T follicular helper cell (primary cell): Measurements from ENCODE around the gene DSCAML1.

ENCODE experiments used
- DNase-seq: peaks from one replicate; pipeline ENCODE4 v3.0.0-alpha.2; 2020; ENCODE audit warnings: low read depth

The DSCAML1 gene

DNA sequence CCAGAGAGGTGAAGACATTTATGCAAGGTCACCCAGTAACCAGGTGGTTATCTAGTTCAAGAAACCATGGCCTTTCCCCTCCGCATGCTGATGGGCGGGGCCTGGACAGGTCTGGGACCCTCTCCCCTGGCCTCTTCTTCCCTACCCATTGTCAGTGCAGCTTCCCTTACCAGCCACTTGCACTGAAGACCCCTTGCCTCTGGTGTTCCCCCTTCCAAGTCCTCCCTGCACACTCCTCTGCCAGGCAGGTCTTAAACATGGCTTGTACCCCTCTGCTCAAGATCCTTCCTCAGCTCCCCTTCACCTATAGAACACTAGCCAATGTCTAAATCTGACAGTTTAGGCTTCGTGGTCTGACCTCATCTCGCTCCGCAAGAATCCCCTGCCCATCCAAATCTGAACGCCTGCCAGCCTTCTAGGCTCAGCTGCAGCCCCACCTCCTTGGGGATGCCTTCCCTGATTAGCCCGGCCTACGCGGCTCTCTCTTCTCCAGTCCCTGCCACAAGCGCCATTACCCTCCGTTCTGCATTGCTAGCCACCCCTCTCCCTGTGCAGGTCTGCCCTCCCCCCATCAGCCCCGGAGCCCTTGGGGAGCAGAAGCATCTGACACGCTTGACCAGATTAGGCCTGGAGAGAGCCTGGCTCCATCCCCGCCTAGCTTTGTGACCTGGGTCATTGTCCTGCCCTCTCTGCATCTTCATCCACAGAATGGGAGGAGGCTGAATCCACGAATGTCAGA, 213.8 kb downstream of the DSCAML1 start:
- DNase-seq = no peak

DNA sequence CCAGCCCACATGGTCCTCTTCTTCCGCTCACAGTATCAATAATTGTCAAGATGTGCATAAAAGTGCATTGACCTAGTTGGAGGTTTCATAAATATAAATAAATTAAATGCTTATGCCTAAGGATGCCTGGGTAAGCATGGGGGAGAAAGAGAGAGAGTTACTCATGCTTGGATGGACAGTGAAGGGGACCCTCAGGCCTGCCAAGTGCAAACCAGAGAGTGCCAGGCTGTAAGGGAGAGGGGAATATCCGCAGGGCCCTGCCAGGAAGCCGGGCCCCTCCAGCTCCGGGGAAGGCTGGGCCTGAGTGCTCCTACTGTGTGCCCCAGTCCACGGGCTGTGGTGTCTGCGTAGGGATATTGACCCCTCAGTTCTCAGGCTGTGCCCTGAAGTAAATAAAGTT, 214.6 kb downstream of the DSCAML1 start:
- no peak for DNase-seq

DNA sequence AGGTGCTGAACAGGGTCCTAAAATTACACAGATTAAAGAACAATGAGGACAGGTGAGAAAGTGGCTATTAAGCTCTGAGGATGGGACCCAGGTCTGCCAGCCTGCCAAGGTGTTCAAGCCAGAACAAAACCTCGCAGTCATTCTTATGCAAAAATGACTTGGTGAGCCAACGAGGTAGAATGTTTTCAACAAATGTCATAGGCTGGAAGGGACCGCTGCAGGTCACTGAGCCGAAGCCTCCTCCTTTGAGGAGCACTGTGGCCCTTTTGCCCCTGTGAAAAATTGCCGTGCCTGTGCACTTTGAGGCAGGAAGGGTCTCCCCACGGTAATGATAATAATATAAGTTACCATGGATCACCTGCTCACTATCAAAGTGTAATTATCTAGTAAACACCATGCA, 216.2 kb downstream of the DSCAML1 start:
- DNase-seq = no peak

DNA sequence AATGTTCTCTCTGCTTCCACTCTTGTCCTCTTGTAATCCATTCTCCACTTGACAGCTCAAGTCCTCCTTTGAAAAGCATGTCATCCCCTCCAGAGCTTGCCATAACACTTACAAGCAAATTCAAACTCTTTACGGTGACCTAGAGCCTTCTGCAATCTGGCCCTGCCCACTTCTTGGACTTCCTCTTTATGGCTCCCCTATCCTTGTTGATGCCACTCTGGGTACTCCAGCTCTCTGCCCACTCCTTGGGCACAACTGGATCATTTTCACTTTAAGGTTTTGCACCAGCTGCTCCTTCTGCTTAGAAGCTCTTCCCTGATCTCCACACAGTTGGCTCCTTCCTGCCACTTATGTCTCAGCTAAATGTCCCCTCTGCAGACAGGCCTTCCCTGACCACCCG, 217.9 kb downstream of the DSCAML1 start:
- DNase-seq = no peak

DNA sequence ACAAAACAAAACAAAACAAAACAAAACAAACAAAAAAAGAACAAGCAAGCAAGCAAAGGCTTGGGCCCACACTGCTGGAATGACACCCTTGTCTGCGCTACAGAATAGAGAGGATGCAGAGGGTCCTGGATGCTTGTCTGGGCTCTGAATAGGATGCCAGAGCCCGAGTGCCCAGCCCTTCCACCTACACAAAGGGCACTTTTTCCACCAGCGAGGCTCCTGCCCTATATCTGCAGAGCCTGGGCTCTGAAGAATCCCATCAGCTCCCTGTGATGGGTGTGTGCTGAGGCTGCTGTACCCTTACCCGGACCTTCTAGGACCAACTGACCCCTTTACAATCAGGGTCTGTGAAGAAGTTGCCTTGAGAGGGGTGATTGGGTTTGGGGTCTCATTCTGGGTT, 221.2 kb downstream of the DSCAML1 start:
- DNase-seq = no peak

DNA sequence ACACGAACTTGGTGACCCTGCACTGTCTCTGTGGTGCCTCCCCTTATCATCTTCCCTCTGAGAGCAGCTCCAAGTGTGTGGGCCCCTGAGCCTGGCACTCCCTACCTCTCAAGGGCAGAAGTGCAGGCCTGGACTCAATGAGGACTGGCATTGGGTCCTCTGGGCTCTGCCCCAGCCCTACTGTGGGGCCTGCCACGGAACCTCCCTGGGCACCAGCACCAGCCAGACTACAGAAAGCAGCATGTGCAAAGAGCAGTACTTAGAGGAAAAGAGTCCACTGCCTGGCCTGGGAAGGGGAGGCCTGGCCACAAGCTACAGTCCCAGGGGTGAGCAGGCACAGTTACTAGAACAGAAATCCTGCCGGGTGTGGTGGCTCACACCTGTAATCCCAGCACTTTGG, 222.5 kb downstream of the DSCAML1 start:
- no peak for DNase-seq

DNA sequence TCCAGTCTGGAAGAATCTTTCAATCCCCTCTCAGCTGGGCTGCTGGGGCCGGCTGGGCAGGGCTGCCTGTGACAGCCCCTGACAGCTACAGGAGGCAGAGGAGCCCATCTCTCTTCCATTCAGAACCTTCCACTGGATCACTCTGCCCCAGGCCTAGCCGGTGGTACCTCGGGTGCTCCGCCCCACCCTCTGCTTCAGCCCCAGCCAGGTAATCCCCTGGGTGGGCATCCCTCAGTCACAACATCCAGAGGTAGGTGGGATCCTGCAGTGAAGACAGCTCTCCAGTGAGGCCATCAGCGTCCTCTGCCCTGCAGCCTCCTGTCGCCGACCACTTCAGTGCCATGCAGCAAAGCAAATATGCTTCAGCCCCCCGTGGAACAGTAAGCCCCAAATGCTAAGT, 223.7 kb downstream of the DSCAML1 start:
- DNase-seq = no peak

DNA sequence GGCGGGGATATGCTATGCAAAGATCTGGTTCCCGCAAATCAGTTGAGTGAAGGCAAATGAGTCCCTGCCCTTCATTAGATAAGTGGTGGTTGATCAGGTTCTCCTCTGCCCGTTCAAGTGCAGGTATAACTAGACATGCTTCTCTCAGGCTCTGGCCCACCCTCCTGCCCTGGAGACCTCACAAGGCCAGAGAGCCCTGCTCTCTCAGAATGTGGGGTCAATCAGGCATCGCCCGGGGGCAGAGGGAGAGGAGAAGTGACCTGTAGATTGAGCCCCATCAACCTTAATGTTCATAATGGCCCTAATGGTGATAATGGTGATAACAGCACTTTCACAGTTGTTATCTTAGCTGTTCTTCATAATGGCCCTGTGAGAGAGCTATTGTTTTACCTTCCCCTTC, 224.3 kb downstream of the DSCAML1 start:
- no peak for DNase-seq

DNA sequence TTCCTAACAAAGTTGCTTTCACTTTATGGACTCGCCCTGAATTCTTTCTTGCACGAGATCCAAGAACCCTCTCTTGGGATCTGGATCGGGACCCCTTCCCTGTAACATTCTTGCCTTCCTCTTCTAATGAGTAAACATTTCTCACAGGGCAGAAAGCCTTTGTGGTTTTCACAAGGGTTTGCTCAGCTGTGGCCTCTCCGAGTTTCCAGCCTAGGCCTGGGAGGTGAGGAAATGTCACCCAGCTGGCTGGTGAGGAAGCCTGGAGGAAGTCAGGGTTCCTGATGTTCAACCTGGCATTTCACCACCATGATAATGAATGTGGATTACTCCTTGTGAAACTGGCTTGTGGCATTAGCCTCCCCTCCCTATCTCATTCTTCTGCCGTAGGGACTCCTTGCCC, 224.9 kb downstream of the DSCAML1 start:
- DNase-seq = no peak

DNA sequence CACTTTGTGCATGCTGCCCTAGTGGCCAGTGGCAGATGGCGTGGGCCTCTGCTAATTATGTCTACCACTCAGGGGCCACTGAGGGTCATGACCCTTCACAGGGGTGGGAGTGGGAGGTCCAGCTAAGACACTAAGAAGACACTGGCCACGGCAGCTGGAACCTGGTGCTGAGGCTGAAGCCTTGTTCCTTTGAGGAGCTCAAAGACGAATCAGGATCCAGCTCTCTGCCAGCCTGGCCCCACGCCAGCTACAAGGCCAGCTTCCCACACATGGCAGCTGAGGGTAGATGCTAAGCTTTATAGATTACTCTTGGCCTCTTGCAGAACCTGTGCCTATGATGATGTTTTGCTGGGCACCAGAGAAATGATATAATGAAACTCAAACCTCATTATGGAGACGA, 226.3 kb downstream of the DSCAML1 start:
- no peak for DNase-seq

DNA sequence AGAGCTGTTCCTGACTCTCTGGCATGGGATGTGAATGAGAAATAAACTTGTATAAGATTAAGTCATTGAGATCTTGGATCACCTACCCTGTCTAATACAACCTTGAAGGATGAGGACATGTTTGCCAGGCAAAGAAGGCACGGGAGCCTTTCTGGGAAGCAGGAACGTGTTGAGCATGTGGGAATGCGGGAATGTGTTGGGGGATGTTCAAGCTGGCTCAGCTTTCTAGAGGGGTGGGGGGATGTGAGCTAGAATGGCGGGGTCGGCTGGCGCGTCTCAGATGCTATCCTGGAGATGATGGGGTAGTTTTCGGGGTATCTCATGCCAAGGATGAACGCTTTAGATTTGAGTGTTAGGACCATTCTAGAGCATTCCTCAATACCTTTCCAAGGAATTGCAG, 227.1 kb downstream of the DSCAML1 start:
- DNase-seq = no peak

DNA sequence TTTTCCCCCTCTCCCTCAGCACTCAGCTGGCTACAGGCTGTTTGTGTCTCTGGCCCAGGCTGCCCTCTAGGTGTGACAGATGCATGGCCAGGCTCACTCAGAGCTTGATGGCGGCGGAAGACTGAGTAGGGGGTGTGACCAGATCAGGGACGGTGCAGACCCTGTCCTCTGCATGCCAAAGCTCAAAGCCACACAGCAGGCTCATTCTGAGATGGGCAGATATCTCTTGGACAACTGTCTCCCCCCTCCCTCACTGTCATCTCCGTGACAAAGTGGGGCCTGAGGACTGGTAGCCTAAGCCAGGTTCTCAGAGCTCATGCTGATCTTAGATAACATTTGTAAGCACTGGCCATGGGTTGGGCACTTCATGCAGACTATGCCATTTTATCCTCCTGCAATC, 231.3 kb downstream of the DSCAML1 start:
- DNase-seq = no peak

DNA sequence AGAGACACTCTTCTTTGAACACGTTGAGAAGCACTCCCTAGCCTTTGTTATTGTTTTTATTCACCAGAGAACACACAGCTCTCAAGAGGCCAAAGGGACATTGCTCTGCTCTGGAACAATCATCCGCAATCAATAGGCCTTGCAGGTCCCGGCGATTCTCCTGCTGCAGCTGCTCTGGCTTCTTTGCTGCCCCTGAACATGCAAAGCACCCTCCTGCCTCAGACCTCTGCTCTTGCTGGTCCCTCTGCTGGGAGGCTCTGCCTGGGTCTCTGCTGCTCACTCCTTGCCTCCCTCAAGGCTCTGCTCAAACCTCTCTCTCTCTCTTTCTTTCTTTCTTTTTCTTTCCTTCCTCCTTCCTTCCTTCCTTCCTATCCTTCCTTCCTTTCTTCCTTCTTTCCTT, 232.7 kb downstream of the DSCAML1 start:
- no peak for DNase-seq

DNA sequence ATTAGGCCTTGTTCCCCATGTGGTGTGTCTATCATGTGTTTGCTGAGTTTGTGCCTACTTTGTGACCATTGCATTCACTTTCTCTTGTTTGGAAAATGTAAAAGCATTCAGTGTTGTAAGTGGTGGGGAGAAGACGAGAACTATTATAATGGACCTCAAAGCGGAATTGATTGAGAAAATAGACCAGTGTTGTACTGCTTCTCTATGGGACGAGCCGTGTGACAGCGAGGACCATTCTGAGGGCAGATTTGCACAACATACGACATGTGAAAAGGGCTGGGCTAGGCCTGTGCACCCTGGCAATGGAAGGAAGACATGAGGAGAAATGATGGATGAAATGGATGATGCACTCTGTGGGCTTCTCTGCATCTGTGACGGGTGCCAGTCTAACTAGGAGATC, 233.5 kb downstream of the DSCAML1 start:
- no peak for DNase-seq

DNA sequence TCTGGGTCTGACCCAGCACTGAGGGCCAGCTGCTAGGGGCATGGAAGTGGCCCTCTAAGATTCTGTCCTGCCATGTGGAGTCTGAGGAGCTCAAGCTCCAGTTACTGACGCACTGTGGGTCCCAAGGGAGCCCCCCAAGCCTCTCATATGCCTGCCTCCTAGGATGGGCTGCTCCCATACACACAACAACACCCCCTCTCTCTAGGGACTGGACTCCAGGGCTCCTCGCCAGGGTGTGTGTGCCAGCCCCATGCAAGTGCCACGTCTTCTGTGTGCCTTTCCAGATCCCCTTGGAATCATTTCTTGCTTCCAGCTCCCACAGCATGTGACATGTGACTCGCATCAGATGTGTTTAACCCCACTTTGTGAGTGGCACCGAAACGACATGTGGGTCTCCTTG, 234.9 kb downstream of the DSCAML1 start:
- no peak for DNase-seq

DNA sequence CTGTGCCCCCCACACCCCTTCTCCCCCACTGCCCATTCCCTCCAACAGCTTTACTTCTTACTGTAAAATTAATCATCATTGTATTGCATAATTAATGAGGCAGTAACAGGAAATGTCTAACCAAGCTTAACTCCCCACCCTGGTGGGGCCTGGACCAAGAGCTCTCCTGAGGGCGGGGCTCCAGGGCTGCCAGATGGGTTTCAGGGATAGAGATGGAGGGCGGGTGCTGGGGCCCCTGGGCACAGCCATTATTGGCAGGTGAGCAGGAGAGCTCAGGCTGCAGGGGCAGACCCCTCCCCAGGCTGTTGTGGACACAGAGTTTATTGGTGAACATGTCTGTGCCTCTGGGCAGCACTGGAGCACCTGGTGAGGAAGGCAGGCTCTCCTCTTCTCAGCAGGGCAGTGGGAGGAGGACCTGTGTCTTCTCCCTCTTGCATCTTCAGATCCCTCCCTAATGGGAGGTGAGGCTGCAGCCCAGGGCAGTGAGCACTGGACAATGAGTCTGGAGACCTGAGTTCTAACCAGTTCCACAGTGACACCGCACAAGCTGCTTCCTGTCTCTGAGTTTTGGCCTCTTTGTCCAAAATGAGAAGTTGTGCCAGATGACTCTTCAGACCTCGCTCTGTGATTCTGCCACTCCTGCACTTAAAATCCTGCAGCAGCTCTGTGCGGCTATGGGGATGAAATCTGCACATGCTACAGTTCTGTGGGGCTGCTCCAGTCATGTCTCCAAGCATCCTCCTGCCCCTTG, 236.1 kb downstream of the DSCAML1 start:
- no peak for DNase-seq

DNA sequence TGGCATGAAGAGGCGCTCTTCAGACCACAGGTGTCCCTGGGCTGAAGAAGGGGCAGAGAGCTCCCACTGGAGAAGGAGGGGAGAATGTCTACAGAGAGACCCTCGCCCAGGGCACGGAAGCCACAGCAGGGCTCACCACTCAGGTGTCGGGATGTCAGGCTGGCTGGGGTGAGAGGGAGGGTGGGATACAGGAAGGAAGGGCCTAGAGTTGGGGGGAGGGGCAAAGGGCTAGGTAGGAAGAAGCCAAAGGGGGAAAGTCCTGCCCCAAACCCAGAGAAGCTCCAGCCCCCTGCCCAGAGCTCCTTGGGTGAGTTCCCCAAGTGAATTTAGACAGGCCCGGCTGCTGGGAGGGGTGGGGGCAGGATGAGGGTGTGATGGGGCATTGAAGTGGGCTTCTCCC, 237.3 kb downstream of the DSCAML1 start:
- DNase-seq = no peak

DNA sequence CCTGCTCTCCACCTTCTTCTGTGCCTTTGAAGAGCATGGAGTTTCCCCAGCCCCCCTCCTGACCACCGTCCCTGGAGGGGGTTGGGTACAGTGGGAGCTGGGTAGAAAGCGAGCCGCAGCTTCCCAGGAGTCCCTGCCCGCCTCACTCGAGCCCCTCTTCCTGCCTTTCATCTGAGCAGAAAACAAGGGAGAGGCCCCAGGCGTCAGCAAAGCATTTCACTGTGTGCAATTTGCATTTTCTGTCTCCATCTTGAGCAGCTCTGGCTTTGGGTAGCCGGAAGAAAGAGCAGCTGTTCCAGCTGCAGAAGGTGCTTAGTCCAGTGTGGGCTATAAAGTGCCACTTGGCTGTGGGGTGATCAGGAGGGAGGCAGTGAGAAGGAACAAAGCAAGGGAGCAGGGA, 239.7 kb downstream of the DSCAML1 start:
- no peak for DNase-seq

DNA sequence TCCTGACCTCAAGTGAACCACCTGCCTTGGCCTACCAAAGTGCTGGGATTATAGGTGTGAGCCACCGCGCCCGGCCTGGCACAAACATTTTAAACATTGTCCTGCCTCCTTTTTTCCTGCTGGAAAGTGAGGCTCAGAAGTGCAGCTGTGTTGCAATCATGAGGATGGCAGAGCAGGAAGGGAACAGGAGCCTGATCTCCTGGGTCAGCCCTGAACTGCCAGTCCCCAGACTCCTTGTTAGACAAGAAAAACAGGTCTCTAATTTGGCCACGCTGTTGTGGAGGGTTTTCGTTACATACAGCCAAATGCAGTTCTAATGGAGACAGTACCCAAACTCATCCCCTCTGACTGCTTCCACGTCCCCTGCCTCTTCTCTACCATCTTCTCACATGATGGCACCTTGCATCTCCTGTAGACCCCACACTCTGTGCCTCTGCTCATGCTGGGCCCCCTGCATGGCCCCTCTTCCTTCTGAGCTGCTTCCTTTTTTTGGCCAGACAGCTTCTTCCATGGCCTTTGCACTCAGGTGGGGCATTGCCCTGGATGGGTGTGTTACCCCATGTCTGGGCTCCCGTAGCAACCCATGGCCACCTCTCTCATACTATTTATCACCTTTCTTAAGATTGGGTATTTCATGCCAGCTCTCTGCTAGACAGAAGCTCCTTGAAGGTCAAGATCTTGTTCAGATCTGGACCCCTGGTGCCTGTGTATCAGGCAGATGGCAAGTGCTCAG, 242.2 kb downstream of the DSCAML1 start:
- no peak for DNase-seq

DNA sequence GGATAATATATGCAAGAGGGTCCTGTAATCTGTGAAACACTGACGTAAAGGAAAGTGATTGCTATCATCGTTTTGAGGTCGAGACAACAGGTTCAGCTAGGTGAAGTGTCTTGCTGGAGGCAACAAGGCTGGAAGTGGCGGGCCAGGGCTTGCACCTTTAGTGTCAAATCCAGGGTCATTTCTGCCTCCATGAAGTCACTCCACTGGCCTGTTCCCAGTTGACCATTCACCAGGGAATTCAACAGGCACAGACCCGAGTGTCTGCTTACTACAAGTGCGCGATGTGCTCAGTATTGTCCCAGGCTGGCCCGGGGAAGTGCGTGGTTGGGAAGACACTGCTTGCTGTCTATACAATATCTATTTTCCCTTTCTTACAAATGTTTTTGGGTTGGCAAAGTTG, 244.4 kb downstream of the DSCAML1 start:
- no peak for DNase-seq

DNA sequence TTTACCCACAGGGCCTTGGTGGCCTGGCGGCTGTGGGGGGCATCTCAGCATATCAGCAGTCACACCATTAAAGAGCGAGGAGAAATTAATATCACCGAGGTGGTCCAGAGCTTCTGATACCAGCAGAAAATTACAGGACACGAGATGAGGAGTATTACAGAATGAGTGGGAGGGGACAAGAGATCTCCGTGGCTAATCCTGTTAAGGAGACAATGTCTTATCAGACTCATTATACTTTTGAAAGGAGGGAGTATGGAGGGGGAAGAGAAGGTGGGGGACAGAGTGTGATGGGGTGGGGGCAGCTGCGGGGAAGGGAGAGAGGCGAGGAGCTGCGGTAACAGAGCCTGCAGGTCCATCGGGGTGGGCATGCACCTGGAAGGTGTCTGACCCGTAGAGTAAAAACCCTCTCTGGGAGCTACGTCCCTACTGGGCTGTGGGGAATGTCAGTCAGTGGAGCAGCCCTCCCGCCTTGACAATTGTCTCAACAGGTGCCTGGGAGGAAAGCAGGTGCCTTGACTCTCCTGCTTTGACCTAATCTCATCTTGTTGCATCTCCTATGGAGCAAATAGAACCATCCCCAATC, 245.2 kb downstream of the DSCAML1 start:
- DNase-seq = no peak

DNA sequence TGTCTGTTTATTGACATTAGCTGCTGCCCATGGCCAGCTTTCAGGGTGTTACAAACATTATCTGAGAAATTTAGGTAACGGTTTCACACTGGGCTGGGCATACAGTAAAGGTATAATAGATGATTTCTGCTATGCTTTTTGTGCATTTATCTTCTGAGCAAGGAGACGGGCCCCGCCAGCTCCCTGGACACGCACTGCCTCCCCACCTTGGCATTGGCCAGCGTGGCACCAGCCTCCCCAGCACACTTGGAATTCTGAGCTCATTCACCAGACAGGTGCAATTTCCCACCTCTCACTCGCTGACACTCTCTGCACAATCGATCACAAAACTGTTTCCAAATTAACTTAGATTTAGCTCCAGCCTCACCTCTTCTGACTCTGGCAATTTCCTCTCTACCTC, 246.6 kb downstream of the DSCAML1 start:
- no peak for DNase-seq

DNA sequence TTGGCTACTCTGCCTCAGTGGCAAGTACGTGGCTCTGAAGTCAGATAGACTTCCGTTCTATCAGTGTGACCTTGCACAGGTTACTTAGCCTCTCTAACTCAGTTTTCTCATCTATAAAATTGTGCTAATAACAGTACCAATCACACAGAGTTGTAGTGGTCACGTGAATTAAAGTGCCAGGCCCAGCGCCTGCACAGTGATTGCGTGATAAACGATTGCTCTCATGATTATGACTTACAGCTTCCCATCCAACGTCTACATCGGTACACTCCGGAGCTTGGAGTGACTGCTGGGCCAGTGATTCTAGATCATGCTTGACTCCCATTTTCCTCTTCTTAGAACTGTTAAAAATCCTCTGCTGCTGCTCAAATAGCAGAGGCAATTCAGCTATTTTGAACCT, 247.6 kb downstream of the DSCAML1 start:
- no peak for DNase-seq
